Ammon's horn (tissue), 1 donor: ENCODE data around the gene ME3.
"Not testable (repeated sequence)": the region's sequence is repeated elsewhere in the genome, so short reads cannot be mapped to it uniquely, and the experiment has no call there.

Experiments used
- DNase-seq: peaks from one replicate; pipeline ENCODE4 v3.0.0-alpha.2; 2016; ENCODE audit warnings: low spot score

The ME3 gene

DNA sequence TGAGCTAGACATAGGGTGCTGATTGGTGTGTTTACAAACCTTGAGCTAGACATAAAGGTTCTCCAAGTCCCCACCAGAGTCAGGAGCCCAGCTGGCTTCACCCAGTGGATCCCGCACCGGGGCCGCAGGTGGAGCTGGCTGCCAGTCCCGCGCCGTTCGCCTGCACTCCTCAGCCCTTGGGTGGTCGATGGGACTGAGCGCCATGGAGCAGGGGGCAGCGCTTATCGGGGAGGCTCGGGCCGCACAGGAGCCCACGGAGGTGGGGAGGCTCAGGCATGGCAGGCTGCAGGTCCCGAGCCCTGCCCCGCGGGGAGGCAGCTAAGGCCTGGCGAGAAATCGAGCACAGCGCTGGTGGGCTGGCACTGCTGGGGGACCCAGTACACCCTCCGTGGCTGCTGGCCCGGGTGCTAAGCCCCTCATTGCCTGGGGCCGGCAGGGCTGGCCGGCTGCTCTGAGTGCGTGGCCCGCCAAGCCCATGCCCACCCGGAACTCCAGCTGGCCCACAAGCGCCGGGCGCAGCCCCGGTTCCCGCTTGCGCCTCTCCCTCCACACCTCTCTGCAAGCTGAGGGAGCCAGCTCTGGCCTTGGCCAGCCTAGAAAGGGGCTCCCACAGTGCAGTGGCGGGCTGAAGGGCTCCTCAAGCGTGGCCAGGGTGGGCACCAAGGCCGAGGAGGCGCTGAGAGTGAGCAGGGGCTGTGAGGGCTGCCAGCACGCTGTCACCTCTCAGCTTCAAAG lies 238.9 kb downstream of the ME3 start:
- DNase-seq: not testable (repeated sequence)

DNA sequence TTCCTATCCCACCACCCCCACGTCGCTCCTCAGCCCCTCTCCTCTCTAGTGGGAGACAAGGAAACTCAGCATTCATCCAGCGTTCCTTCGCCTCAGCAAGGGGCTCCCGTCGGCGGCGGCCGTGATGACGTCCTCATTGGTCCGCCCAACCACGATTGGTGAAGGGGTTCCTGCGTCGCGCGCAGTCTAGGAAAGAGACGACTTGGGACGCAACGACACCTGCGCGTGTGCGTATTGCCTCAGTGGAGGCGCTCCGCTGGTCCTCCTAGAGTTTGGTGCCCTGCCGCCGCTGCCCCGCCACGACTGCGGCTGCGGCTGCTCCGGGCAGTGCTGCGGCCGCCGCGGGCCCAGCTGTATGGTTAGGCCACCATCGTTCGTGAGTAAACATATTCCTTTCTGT lies 241.2 kb downstream of the ME3 start:
- no peak for DNase-seq

DNA sequence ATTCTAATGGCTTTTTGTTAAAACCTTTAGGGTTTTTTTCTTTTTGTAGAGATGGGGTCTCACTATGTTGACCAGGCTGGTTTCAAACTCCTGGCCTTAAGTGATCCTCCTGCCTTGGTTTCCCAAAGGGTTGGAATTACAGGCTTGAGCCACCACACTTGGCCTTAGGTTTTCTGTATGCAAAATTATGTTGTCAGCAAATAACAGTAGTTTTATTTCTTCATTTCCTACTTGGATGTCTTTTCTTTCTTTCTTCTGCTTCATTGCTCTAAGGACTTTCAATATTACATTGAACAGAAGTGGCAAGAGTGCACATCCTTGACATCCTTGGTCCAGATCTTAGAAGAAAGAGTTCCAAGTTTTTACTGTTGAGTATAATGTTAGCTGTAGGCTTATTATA lies 245.0 kb downstream of the ME3 start:
- DNase-seq: no peak

DNA sequence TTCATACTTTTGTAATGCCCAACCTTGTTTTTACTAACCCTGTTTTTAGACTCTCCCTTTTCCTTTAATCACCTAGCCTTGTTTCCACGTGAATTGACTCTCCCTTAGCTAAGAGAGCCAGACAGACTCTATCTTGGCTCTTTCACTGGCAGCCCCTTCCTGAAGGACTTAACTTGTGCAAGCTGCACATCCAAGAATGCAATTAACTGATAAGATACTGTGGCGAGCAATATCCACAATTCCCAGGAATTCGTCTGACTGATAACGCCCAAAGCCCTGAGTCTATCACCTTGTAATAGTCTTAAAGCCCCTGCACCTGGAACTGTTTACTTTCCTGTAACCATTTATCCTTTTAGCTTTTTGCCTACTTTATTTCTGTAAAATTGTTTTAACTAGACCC lies 248.9 kb downstream of the ME3 start:
- not testable (repeated sequence) for DNase-seq

DNA sequence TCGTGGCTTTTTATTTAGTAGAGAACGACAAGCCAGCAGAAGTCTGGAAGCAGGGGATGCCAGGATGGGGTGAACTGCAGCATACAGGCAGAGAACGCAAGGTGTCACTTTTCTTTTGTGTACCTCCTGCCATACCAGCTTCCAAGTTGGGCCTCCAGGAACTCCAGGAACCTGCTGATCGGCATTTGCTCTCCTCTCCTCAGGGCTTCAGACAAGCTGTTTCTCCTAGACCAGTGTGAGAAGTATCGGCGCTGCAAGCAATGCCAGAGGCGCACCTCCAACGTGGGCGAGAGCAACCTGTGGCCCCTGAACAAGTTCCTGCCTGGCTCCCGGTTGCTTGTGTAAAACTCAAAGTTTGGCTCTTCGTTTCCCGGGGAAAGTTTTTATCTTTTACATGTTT lies 250.0 kb downstream of the ME3 start:
- DNase-seq: no peak

DNA sequence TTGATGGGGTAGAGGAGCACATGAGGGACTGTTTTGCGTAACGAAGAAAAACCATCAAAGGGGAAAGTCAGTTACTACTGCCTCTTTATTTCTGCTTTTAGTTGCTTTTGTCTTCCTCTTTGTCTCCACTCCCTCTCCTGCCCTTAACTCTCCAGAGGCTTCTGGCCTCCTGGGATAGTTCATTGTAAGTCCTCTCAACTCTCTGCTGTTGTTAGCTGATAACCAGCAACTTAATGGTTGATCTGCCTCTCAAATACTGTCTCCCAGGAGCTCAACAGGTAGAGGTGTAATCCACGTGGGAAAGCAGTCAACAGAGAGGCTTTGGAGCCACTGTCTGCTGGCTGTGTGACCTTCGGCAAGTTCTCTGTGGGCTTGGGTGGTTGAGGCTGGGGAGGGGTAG lies 250.5 kb downstream of the ME3 start:
- DNase-seq: no peak

DNA sequence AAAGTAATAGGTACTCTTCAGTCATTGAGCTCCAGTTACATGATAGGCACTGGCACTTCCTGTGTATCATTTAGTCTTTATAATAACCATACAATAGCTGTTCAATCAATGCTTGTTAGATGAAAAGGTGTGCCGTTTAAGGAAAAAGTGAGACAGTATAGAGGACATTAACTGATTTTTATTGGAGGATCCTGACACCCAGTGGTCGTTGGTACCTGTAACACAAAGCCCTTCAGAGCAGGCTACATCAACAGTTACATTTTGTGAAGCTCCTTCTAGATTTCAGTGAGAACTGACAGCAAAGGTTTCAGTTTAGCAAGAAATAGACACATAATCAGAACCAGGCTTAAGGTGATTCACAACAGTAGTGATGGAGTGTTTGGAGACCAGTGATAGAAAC lies 253.5 kb downstream of the ME3 start:
- peak; percentile 15 for DNase-seq

DNA sequence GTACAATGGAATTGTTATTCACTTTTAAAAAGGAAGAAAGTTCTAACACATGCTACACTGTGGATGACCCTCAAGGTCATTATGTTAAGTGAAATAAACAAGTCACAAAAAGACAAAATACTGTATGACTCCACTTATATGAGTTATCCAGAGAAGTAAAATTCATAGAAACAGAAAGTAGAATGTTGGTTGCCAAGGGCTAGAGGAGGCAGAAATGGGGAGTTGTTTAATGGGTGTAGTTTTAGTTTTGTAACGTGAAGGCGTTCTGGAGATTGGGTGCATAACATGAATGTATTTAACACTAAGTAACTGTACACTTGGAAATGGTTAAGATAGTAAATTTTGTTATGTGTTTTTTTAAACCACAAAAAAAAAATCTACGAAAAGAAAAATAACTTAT lies 253.9 kb downstream of the ME3 start:
- no peak for DNase-seq

DNA sequence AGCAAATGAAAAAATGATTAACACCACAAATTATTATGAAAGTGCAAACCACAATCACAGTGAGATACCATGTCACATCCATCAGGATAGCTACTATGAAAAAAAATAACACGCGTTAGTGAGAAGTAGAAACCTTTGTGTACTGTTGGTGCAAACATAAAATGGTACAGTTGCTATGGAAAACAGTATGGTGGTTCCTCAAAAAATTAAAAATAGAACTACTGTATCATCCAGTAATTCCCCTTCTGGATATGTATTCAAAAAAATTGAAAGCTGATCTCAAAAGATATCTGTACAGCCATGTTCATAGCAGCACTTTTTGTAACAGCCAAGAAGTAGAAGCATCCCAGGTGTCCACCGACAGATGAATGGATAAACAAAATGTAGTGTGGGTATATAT lies 254.3 kb downstream of the ME3 start:
- no peak for DNase-seq

DNA sequence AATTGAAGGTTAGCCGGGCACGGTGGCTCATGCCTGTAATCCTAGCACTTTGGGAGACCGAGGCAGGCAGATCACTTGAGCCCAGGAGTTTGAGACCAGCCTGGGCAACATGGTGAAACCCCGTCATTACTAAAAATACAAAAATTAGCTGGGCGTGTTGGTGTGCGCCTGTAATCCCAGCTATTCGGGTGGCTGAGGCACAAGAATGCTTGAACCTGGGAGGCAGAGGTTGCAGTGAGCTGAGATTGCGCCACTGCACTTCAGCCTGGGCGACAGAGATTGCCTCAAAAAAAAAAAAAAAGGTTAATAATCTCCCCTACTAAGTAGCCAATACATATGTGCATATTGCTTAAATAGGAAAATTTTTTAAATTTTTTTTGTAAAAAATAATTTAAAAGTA lies 255.5 kb downstream of the ME3 start:
- not testable (repeated sequence) for DNase-seq

DNA sequence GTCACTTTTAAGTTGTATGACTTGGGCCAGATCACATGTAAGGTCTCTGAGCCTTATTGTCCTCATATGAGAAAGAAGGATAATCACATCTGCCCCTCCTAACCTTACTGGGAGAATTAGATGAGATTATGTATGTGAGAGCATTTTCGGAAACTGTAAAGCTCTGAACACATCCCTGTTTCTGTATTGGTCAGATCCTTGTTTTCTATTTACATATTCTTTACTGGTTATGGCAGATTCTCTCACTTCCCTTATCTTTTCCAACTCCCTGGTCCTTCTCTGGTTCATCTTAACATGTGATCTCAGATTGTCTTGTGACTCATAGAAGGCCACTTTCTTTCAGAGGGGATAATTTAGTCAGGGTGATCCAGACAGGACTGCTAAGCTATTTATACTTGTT lies 255.9 kb downstream of the ME3 start:
- DNase-seq: no peak

DNA sequence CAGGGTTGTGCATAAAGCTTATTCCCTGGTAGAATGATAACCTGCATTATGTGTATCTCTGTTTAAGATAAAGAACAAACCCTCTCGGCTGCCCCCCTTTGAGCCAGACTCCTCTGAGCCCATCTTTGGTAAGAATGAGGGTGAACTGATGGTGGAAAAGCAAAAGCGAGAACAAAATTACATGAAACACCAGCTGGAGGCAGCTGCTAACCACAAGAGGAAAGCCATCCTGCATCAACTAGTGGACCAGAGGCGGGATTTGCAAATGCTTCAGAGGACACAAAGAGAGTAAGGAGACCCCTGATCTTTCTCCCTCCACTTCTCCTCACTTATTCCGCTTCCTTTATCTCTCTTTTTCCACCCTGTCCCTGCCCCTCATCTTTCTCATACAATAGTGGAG lies 257.4 kb downstream of the ME3 start:
- no peak for DNase-seq

DNA sequence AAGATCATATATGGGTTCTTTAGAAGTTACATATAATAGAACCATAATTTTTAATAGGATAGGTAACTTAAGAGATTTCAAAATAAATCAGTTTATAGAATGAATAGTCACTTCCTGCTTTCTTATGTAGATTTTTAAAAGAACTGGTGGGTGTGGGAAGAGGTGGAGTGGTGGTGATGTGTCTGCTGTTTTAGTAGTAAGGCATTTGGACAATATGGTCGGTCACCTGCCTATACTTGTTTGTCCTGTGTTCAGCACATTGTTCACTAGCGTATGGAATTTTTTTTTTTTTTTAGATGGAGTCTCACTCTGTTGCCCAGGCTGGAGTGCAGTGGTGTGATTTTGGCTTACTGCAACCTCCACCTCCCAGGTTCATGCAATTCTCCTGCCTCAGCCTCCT lies 258.4 kb downstream of the ME3 start:
- no peak for DNase-seq

DNA sequence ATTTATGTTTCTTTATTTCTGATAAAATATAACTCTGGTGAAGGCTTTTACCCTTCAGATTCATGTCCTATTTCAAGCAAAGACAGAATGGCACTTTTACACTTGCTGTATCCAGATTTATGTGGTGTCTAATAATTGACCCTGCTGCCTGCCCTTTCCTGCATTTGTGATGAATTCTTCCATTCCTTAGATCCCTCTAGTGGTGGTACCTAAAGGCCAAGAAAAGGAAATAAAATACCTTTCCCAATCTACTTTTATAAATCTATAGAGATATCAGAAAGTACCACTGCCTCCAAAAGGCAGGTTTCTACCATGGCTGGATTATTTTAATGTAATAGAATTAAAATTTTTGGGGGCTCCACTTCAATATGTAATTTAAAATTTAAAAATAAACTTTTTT lies 263.6 kb downstream of the ME3 start:
- DNase-seq: no peak

DNA sequence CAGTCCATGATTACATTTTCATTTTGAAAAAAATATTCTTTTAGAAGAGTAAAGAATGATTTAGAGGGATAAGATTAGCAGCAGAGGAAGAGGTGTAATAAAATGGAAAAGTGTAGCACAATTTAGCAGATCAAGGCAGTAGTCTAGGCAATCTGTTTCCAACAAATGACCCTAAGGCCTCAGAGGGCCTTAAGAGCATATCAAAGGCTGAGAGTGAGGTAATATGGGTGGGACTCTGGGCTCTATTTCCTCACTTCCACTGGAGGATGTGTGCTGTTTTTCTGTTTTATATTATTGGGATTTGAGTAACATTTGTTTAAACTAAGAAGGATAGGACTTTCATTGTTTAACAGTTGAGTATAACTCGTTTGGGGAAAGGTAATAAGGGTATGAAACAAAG lies 269.0 kb downstream of the ME3 start:
- DNase-seq: no peak

DNA sequence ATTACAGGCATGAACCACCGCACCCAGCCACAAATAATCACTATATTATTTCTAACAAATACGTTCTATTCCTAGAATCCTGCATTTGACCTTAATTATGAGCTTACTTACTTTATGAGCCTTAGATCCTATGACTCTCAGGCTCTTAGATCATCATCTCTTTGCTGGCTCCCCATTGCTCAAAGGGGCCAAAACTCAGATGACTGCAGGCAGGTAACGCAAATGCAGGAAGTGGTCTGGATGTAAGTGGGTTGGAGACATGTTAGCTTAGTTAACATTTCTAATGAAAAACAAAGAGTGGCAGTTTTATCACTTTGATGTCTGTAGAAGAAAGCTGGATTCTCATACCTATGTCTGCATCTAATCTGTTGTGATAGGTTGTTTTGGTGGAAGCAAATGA lies 274.3 kb downstream of the ME3 start:
- no peak for DNase-seq

DNA sequence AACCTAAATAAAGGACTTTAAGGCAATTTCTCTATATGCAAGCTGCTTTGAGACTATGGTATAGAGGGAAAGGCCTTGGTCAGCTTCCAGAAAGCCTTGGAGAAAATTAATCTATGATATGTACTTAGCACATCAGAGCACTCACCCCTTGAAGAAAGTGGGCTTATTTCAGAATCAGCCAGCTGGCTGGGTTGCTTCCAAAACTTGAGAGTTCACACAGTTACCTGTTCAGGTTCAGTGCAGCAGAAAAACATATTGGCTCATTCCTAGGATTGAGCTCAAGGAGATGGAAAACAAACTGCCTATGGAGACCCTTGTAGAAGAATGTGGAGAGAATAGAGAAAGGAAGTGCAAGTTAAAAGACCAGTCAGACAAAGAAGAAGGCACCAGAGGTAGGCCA lies 275.1 kb downstream of the ME3 start:
- no peak for DNase-seq

DNA sequence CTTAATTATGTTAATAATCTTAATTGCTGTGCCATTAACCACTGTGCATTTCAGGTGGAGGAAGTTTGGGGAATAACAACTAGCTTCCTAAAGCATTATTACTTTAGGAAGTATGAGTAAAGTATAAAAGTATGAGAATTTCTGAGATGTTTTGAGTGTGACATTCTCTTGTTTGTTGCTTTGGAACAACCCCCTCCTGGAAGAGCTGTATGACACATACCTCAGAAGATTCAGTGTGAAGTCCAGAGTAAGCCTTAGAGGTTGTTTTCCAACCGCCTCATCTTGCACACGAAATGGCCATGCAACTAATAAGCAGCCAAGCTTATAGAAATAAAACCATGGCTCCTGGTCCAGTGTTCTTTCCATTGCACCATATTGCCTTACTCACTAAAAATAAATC lies 276.0 kb downstream of the ME3 start:
- DNase-seq: no peak

DNA sequence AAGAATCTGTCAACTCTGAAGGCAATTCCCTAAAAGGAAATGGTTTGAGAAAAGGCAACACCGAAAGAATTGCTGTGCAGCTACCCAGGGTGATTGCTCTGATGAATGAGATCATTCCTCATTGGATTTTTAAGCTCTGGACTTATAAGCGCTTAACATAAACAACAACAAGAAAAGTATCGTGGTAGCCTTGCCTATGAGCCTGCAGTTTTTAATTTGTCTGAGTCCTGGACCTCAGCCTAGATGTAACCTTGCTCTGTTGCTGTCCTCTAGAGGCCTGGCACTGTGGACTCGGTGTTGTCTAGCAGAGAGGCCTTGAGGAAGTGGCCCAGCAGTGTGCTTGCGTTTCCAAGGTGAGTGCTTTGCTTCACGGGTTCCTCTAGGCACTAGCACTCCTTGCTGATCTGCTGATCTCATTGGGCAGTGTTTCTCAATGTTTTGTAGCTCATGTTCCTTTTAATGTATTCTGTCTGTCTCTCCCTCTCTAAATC lies 277.3 kb downstream of the ME3 start:
- peak; percentile 50 for DNase-seq
